Stimulated activated CD8-positive, alpha-beta memory T cell treated with anti-CD3 and anti-CD28 coated beads, Interleukin-7, amount 100 ng/mL, for 48 hours (primary cell): ENCODE measurements around the gene PI4KB.
"Not testable (repeated sequence)": the region's sequence is repeated elsewhere in the genome, so short reads cannot be mapped to it uniquely, and the experiment has no call there.

ENCODE experiments used
- DNase-seq, 2 donors: peaks; one replicate each; pipeline ENCODE4 v3.0.0-alpha.2; 2020; ENCODE audit warnings: low read depth in 1 of 2; ENCODE audit errors: extremely low read depth in 1 of 2

The PI4KB gene

DNA sequence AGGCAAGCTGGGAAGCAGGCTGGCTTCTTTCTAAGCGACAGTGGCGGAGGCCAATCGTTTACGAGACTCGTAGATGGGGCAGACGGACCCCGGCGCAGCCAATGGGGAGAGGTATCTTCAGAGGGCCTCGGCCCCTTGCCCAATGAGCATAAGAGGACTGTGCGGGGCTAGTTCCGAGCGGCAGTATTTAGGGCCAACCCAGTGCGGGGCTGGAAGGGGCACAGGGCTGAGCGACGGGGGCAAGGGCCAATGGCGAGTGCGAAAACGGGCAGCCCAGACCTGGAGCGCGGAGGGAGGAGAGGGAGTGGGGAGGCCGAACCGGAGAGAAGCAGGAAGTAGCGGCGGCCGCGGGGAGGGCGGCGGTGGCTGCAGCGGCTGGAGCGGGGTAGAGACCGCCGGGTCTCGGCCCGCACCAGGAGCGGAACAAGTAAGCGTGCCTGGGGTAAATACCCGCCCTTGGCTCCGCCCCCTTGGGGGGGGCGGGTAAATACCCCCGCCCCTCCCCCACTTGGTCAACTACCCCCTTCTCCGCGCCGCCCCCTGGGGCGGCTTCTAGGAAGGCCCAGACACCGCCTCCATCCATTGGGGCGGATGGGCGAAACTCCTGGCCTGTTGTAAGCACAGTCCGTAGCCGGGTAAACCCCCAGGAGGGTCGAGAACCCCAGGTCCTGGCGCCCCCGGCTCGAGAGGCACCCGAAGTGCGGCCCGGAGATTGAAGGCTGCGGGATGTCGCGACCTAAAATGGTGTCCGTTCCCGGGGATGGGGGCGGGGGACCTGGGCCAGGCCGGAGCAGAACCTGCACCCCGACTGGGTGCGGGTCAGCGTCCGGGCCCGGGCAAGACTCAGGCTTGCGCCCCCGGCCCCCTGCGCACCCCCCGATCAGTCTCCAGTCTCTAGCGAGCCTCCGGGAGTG lies 45.0 kb downstream of the PI4KB start, which contains the start of gene ZNF687:
ZNF687 (plus strand) TSS at position 331 of the 914 bp plus-strand sequence. CDS start 3,993 bp downstream, outside the sequence.
- DNase-seq = peak; percentile 97 to 99

DNA sequence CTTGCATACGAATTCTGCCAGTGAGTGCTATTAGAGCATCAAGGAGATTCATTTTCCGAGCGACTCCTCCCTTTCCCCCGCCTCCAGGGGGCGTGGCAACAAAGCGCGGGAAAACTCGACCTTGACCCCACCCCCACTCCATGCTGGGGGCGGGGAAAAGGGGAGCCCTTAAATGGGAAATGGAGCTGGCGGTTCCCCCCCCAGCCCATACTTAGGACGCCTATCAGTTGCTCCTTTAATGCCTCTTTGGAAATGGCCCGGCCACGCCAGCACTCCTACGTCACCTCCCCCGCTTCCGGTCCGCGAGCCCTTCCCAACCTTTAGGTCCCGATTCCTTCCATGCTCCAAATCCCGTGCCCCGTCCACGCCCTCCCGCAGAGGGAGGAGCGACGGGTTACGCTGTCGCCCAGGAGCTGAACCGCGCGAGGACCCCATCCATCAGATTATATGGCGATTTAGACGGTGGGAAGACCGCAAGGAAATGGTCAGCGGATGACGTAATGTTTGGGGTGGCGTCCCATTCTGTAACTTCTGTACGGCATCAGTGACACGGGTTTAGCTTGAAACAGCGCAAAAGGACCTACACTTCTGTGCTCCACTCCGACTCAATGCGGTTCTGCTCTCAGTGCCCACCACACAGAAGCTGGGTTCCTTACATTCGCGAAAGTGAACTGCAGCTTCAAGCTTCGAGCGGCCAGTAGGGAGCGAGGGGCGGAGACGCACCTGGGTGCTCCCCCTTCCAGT lies 45.8 kb downstream of the PI4KB start:
- peak; percentile 90 to 91 for DNase-seq

DNA sequence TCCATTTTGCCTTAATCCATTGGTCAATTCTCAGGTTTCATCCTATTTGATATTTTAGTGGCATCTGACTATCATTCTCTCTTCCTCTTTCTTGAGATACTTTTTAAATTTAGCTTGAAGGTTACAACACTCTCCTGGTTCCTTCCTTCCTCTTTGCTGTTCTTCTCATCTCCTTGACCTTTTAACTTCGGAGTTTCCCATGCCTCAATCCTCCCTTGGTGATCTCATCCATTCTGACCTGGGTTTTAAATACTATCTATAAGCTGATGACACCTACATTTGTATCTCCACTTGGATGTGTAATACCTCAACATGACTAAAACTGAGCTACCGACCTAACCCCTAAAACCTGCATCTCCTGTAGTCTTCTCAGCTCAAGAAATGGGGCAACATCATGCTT lies 50.0 kb downstream of the PI4KB start:
- no peak for DNase-seq

DNA sequence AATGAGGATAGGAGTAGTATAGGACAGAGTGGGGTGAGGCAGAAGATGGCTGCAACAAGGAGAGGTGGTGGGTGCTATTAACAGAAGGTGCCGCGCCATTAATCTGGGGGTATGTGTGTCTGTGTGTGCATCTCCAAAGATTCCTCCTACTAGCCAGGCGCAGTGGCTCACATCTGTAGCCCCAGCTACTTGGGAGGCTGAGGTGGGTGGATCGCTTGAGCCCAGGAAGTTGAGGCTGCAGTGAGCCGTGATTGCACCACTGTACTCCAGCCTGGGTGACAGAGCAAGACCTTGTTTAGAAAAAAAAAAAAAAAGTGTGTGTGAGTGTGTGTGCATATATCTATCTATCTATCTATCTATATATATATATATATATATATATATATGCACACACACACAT lies 51.9 kb downstream of the PI4KB start:
- DNase-seq = not testable (repeated sequence)

DNA sequence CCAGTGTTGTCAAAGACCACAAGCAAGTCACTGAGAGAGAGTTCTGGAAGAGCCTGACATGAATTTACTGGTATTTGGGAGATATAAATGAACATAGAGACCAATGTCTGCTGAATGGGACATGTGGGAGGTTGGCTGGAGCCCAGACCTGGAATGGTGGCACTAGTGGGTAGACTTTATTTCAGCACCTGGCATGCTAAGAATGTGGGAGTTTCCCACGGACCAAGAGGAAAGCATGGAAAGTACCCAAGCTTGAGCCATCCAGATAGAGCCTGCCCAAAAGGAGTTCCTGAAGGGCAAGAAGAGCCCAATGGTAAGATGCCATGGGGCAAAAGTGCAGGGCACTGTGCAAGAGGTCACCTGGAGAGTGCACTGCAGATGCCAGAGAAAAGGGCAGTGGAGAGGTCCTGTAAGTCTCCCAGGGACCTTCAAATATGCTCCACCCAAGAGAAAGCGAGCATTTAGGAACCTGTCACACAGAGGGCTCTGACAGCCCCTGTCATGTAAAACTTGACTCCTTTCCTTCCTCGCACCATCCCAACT lies 53.2 kb downstream of the PI4KB start:
- no peak for DNase-seq

DNA sequence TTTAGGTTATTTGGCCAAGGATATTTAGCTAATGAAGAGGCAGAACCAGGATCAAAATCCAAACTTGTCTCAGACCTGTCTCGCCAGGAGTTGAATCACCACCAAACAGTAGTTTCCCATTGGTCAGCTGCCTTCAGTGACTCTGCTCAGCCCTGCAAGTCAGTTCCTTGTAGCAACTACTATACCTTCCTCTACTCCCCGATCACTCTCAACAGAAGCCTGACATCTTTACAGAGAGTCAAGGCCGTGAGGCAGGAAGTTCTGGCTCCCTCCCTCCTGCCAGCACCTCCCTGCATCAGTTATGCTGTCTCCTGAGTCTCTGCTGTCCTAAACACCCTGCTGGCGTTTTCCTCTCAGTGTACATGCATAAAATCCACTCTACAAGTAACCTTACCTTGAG lies 59.5 kb downstream of the PI4KB start:
- no peak for DNase-seq

DNA sequence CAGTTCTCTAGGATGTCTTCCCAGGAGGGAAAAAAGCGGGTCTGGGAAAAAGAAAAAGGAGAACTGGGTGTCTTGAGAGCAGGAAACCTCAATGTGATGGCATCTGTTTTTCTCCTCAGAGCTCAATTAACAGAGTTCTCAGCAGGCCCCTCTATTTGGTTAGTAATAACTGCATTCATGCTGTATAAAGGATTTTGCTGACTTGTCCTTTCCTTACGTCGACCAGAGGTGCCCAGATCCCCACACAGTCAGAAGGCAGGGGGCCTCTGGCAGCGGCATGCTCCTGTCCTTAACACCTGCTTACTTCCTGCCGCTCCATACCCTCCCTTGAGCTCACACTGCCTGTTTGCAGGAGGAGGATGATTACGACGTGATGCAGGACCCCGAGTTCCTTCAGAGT lies 60.4 kb downstream of the PI4KB start:
- DNase-seq = no peak

DNA sequence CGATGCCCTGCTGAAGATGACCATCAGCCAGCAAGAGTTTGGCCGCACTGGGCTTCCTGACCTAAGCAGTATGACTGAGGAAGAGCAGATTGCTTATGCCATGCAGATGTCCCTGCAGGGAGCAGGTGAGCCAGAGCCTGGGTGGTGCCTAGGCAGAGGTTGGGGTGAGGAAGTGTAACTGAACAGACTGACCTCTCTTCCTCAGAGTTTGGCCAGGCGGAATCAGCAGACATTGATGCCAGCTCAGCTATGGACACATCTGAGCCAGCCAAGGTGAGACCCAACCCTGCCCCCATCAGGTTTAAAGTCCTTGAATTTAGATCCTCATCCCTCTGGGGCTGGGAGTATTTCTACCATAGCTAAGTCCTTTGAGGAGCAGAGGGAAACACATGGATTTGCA lies 60.9 kb downstream of the PI4KB start:
- no peak for DNase-seq

DNA sequence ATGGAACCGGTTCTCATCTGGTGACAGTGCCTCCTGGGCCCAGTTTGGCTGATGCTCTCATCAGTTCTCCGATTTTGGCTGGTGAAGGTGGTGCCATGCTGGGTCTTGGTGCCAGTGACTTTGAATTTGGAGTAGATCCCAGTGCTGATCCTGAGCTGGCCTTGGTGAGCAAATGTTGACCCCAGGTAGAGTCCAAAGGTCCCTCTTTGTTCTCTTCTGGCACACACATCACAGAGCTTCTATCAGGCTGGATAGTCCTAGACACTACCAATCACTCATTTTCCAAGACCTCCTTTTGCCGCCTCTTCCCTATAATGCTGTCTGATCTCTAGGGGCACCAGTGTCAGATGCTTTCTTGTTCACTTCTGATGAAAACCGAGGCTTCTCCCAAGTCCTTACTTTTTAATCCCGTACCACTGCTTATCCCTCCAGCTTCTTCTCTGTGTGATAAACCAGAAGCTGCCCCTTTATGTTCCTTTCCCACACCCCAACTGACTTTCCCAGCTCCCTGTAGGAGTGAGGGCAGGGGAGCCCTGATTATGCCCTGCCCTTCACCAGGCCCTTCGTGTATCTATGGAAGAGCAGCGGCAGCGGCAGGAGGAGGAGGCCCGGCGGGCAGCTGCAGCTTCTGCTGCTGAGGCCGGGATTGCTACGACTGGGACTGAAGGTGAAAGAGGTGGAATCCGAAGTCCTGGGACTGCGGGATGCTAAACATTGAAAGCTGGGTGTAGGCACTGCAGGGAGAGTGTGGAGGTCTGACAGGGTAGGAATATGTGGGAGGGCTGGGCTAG lies 61.6 kb downstream of the PI4KB start:
- no peak for DNase-seq

DNA sequence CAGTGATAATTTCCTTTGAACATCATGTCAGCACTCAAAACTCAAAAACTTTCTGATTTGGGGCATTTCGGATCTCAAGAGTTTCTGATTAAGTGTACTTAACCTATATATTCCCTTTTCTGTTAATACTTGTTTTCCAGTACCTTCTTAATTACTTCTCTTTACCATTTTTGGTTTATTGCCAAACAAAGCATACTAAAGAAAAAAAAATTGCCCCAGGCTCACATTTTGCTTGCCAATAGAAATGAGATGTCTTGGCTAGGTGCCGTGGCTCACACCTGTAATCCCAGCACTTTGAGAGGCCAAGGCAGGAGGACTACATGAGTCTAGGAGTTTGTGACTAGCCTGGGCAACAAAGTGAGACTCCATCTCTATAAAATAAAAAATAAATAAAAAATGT lies 67.9 kb downstream of the PI4KB start:
- DNase-seq = no peak

DNA sequence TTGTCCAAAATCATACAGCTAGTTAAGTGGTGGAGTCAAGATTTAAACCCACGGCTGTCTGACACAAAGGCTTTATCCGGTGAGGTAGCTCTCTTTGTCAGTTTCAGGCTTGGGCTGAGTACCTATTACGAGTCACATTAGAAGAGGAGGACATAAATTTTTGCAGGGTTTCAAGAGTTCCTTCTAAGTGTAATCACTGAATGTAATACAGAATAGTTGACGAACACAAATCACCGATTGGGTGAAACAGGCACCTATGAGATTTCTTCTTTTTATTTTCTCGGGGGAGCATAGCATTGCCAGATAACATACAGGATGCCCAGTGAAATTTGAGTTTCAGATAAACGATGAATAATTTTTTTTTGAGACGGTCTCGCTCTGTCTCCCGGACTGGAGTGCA lies 71.8 kb downstream of the PI4KB start:
- no peak for DNase-seq

DNA sequence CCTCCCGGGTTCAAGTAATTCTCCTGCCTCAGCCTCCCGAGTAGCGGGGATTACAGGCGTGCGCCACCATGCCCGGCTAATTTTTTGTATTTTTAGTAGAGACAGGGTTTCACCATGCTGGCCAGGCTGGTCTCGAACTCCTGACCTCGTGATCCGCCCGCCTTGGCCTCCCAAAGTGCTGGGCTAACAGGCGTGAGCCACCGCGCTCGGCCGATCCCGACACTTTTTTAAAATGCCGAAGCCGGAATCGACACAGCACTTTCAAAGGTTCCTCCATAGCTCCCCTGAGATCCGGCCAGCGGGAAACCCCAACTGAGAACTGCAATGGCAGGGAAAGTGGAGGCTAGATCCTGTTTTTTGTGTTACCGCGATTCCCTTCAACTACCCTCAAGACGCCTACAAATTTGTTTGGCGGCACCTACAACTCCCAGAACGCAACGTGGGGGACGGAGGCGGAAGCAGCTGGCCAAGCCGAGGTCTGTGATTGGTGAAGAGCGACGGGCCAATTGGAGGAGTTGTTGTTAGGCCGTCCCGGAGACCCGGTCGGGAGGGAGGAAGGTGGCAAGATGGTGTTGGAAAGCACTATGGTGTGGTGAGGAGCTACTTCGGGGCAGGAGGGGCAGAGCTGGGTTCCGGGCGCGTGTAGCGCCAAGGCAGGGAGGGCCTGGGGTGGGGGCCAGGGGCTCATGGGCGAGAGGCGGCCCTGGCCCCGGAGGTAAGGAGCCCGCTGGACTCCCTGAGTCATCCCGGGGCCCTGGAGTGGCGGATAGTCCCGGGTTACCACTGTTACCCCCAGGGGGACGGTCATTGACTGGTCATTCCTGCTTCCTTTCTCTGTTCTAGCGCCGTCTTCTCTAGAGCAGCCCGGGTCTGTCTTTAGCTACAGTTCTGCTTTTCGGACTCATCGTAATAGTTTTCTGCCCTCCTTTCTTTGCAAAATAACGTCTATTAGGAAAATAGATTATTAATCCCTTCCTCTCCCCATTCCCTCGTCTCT lies 72.7 kb downstream of the PI4KB start, which contains the start of gene PSMD4:
PSMD4 (plus strand) TSS at position 518 of the 997 bp plus-strand sequence; CDS start at position 567, 49 bp downstream.
- peak; percentile 84 to 91 for DNase-seq

DNA sequence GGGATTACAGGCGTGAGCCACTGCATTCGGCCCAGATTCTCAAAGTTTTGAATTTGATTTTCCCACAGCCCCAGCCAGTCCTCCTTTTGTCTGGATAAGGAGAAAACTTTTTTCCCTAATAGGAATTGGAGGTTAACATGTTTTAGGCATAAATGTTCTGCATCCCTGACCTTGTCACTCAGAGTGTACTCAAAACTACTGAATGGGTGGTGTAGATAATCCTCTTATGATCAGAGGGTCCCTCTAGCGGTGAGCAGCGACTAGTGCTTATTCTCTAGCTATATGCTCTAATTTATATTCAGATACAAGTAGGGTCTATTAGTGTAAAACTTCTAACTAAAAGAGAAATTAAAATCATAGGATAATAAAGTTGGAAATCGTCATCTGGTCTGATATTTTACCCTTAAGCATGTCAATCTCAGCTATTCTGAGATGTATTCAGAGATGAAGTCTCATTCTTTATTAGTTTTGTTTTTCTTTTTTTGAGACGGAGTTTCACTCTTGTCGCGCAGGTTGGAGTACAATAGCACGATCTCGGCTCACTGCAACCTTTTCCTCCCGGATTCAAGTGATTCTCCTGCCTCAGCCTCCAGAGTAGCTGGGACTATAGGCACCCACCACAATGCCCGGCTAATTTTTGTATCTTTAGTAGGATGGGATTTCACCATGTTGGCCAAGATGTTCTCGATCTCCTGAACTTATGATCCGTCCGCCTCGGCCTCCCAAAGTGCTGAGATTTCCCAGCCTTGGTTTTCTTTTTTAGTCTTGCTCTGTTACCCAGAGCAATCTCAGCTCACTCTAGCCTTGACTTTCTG lies 75.4 kb downstream of the PI4KB start:
- DNase-seq = peak in 1 of 2 donors; percentile 56

DNA sequence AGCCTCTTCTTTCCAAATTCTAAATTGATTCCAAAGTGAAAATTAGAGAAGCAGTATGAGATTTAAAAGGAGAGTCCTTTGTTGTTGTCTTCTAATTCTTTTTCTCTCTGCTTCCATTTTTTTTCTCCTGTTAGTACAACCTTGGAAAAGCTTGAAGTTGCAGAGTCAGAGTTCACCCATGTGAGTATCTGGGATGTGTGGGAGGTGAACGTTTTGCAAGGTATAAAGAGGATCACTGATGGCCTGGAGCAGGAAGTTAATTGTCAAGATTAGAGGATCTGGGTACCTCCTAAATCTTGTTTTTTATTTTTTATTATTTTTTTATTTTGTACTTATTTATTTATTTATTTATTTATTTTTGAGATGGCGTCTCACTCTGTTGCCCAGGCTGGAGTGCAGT lies 80.4 kb downstream of the PI4KB start:
- DNase-seq = no peak

DNA sequence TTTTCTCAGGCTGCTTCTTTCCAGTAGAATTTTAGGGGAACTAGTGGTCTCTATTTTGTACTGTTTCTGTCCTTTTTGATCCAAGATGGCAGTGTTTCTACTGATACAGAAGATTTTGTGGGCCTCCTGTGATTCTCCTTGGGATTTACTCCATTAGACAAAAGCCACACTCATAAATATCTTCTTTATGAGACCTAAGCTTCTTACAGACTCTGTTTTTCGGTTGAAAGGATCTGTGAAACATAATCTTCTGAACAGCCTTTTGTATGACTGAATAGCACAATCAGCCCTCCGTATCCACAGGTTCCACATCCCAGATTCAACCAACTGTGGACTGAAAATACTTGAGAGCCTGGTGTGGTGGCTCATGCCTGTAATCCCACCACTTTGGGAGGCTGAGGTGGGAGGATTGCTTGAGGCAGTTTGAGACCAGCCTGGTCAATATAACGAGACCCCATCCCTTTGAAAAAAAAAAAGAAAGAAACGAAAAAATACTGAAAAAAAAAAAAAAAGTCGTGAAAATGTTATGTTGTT lies 83.5 kb downstream of the PI4KB start:
- DNase-seq = no peak

DNA sequence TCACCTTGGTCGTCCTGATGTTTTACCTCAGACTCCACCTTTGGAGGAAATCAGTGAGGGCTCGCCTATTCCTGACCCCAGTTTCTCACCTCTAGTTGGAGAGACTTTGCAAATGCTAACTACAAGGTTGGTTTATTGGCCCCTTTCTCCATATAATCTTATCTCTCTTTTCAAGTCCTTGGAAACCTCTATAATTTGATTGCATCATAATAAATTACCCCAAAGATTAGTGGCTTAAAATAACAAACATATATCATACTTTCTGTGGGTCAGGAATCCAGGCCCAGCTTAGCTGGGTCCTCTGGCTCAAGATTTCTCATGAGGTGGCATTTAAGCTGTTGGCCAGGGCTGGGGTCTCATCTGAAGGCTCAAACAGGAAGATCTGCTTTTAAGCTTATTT lies 84.8 kb downstream of the PI4KB start:
- no peak for DNase-seq
